Neural progenitor cell (in vitro differentiated cells): ENCODE measurements around the gene RIC3. TPM values are rescaled to one million over a fixed set of nuclear protein-coding genes. Genes with fewer than 3 reads are reported as not detected.

ENCODE experiments used
- DNase-seq: peaks from one replicate; pipeline ENCODE4 v3.0.0-alpha.2; 2016; ENCODE audit warnings: low spot score
- H2AFZ ChIP-seq: fragments of 200-600 bp; sonication (generic); replicated peaks from 2 replicates; pipeline ENCODE4 v1.6.1; 2016; ENCODE audit warnings: antibody characterized with exemption
- H3F3A ChIP-seq: fragments of 200-600 bp; sonication (generic); 2 replicates; pipeline ENCODE4 v1.6.1; 2016; ENCODE audit warnings: antibody characterized with exemption, low read depth
- H3K27ac ChIP-seq: fragments of 200-600 bp; sonication (generic); 2 replicates; pipeline ENCODE4 v1.5.1; 2016; ENCODE audit warnings: mild to moderate bottlenecking
- H3K27me3 ChIP-seq: fragments of 200-600 bp; sonication (generic); 2 replicates; pipeline ENCODE4 v1.6.1; 2016; ENCODE audit warnings: mild to moderate bottlenecking, moderate library complexity
- H3K36me3 ChIP-seq: fragments of 200-600 bp; sonication (generic); 2 replicates; pipeline ENCODE4 v1.5.1; 2016
- H3K4me1 ChIP-seq: fragments of 200-600 bp; sonication (generic); 2 replicates; pipeline ENCODE4 v1.6.1; 2016; ENCODE audit warnings: mixed run types
- H3K4me2 ChIP-seq: fragments of 200-600 bp; sonication (generic); 2 replicates; pipeline ENCODE4 v1.6.1; 2016
- H3K4me3 ChIP-seq: fragments of 200-600 bp; sonication (generic); 2 replicates; pipeline ENCODE4 v1.5.1; 2016
- H3K79me2 ChIP-seq: fragments of 200-600 bp; sonication (generic); 2 replicates; pipeline ENCODE4 v1.6.1; 2016; ENCODE audit warnings: low read depth
- H3K9ac ChIP-seq: fragments of 200-600 bp; sonication (generic); 2 replicates; pipeline ENCODE4 v1.6.1; 2016
- H3K9me3 ChIP-seq: fragments of 200-600 bp; sonication (generic); 2 replicates; pipeline ENCODE4 v1.5.1; 2016; ENCODE audit warnings: low read depth
- H4K20me1 ChIP-seq: fragments of 200-600 bp; sonication (generic); 2 replicates; pipeline ENCODE4 v1.6.1; 2016; ENCODE audit warnings: low read depth
- H3K27ac Mint-ChIP-seq: 3 replicates; pipeline ENCODE4 v1.8.0; 2021; ENCODE audit warnings: mixed read lengths
- H3K27me3 Mint-ChIP-seq: 2 replicates; pipeline ENCODE4 v1.8.0; 2022; ENCODE audit warnings: low read depth, mild to moderate bottlenecking, inconsistent platforms, moderate library complexity, mixed read lengths; ENCODE audit not compliant: insufficient read depth
- H3K36me3 Mint-ChIP-seq: 3 replicates; pipeline ENCODE4 v1.8.0; 2021; ENCODE audit warnings: mixed read lengths
- H3K4me1 Mint-ChIP-seq: 3 replicates; pipeline ENCODE4 v1.8.0; 2021; ENCODE audit warnings: mixed read lengths
- H3K4me3 Mint-ChIP-seq: 3 replicates; pipeline ENCODE4 v1.8.0; 2021; ENCODE audit warnings: mild to moderate bottlenecking, moderate library complexity, mixed read lengths
- H3K9me3 Mint-ChIP-seq: 3 replicates; pipeline ENCODE4 v1.8.0; 2020; ENCODE audit warnings: mixed read lengths
- EZH2 ChIP-seq: fragments of 200-600 bp; sonication (generic); IDR thresholded peaks from 2 replicates; pipeline ENCODE4 v1.6.1; 2017; ENCODE audit warnings: antibody characterized with exemption, mild to moderate bottlenecking, moderate library complexity
- EZH2phosphoT487 ChIP-seq: fragments of 200-600 bp; sonication (generic); IDR thresholded peaks from 2 replicates; pipeline ENCODE4 v1.6.1; 2017; ENCODE audit warnings: antibody characterized with exemption
- total RNA-seq: library from RNA; depleted of rRNA; stranded (reverse); fragments of >200 nt; gene quantifications from 2 replicates; pipeline ENCODE4 v1.2.3, GENCODE V29; 2015; ENCODE audit warnings: low replicate concordance
- TF ChIP-seq, protein P1 (sequence below): fragments of 200-600 bp; sonication (generic); IDR thresholded peaks from 2 replicates; pipeline ENCODE4 v1.5.1; 2017; ENCODE audit warnings: antibody characterized with exemption, mild to moderate bottlenecking

Gene RIC3
- total RNA-seq, 1 donor from 2014 or later: 33.7 TPM

- H2AFZ ChIP-seq: no peak overlapping the region
- Mint-ChIP-seq H3K4me3 (no peak overlapping the region), H3K27me3 (no peaks in the 10 kb centered on the region), H3K9me3 (no peaks in the 10 kb centered on the region), H3K27ac (peak overlapping the region; percentile 74), H3K4me1 (peaks cover 38% of the 10 kb centered on the region), H3K36me3 (no peaks in the 10 kb centered on the region)
- no peaks in the 10 kb centered on the region for H3K27me3 ChIP-seq
- H3K4me1 ChIP-seq: peaks cover 32% of the 10 kb centered on the region
- no peak overlapping the region for H3K9ac ChIP-seq
- no peaks in the 10 kb centered on the region for H3K36me3 ChIP-seq
- peaks cover 6% of the 10 kb centered on the region for H3F3A ChIP-seq
- TF ChIP-seq EZH2phosphoT487: no peak
- TF ChIP-seq, protein P1, sequence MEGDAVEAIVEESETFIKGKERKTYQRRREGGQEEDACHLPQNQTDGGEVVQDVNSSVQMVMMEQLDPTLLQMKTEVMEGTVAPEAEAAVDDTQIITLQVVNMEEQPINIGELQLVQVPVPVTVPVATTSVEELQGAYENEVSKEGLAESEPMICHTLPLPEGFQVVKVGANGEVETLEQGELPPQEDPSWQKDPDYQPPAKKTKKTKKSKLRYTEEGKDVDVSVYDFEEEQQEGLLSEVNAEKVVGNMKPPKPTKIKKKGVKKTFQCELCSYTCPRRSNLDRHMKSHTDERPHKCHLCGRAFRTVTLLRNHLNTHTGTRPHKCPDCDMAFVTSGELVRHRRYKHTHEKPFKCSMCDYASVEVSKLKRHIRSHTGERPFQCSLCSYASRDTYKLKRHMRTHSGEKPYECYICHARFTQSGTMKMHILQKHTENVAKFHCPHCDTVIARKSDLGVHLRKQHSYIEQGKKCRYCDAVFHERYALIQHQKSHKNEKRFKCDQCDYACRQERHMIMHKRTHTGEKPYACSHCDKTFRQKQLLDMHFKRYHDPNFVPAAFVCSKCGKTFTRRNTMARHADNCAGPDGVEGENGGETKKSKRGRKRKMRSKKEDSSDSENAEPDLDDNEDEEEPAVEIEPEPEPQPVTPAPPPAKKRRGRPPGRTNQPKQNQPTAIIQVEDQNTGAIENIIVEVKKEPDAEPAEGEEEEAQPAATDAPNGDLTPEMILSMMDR: no peak
- no peak for TF ChIP-seq EZH2
- H3K79me2 ChIP-seq: peaks cover 50% of the 10 kb centered on the region
- no peaks in the 10 kb centered on the region for H3K9me3 ChIP-seq
- H3K4me3 ChIP-seq: no peak overlapping the region
- DNase-seq: no peak
- H3K27ac ChIP-seq: no peak overlapping the region
- no peak overlapping the region for H3K4me2 ChIP-seq
- peaks cover 55% of the 10 kb centered on the region for H4K20me1 ChIP-seq
Observed at GRCh38 chr11:8087756-8088155, 81.1 kb downstream of the RIC3 start.

DNA sequence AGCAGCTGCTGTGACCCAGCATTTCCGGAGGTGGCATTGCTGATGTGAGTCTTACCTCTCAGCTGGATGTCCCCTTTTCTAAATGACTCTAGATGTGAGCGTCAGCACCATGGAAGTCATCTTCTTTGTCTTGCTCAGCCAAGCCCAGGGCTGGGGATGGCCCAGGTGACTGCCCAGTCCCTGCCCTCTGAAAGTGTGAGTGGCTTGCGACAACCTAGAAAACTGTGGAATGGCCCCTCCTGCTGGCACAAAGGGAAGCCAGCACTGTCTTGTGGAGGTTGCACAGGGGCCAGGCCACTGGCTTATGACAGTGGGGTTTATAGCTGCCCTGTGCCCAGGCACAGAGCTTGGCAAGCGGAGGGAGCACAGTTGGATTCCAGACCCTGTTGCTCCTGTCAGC is 81.6 kb downstream of the RIC3 start:
- H4K20me1 ChIP-seq: peaks cover 56% of the 10 kb centered on the region
- no peak for TF ChIP-seq EZH2
- TF ChIP-seq, protein P1: peak; percentile 56
- TF ChIP-seq EZH2phosphoT487: no peak
- no peak overlapping the region for H3K27ac Mint-ChIP-seq
- H3K36me3 ChIP-seq: no peaks in the 10 kb centered on the region
- peaks cover 51% of the 10 kb centered on the region for H3K79me2 ChIP-seq
- peaks cover 38% of the 10 kb centered on the region for H3K4me1 ChIP-seq
- H3K4me1 Mint-ChIP-seq: peaks cover 44% of the 10 kb centered on the region
- H2AFZ ChIP-seq: no peak overlapping the region
- peak; percentile 59 for DNase-seq
- H3K4me3 ChIP-seq: no peak overlapping the region
- no peaks in the 10 kb centered on the region for H3K27me3 ChIP-seq
- H3F3A ChIP-seq: peaks cover 11% of the 10 kb centered on the region
- no peak overlapping the region for H3K27ac ChIP-seq
- H3K9me3 Mint-ChIP-seq: no peaks in the 10 kb centered on the region
- H3K36me3 Mint-ChIP-seq: no peaks in the 10 kb centered on the region
- no peak overlapping the region for H3K4me3 Mint-ChIP-seq
- H3K9ac ChIP-seq: no peak overlapping the region
- peaks cover 3% of the 10 kb centered on the region for H3K27me3 Mint-ChIP-seq
- H3K9me3 ChIP-seq: no peaks in the 10 kb centered on the region
- H3K4me2 ChIP-seq: no peak overlapping the region

GRCh38 chr11:8086571-8086970 is 82.3 kb downstream of the RIC3 start:
- H3K4me3 Mint-ChIP-seq: no peak overlapping the region
- H3K27ac ChIP-seq: no peak overlapping the region
- peaks cover 6% of the 10 kb centered on the region for H3K27me3 Mint-ChIP-seq
- H3K4me3 ChIP-seq: no peak overlapping the region
- no peak overlapping the region for H2AFZ ChIP-seq
- no peaks in the 10 kb centered on the region for H3K9me3 ChIP-seq
- H3K27me3 ChIP-seq: no peaks in the 10 kb centered on the region
- no peak for DNase-seq
- no peaks in the 10 kb centered on the region for H3K36me3 ChIP-seq
- TF ChIP-seq EZH2phosphoT487 (no peak), EZH2 (no peak)
- TF ChIP-seq, protein P1: no peak
- H3K4me1 Mint-ChIP-seq: peaks cover 50% of the 10 kb centered on the region
- H3K4me2 ChIP-seq: no peak overlapping the region
- peaks cover 60% of the 10 kb centered on the region for H4K20me1 ChIP-seq
- no peak overlapping the region for H3K27ac Mint-ChIP-seq
- H3F3A ChIP-seq: peaks cover 17% of the 10 kb centered on the region
- H3K4me1 ChIP-seq: peaks cover 44% of the 10 kb centered on the region
- peaks cover 51% of the 10 kb centered on the region for H3K79me2 ChIP-seq
- H3K36me3 Mint-ChIP-seq: no peaks in the 10 kb centered on the region
- no peak overlapping the region for H3K9ac ChIP-seq
- H3K9me3 Mint-ChIP-seq: no peaks in the 10 kb centered on the region
